Peyer's patch (tissue), 4 donors: Measurements from ENCODE around the gene PWWP3B. TPM values are rescaled to one million over a fixed set of nuclear protein-coding genes. Genes with fewer than 3 reads are reported as not detected.
"Not testable (repeated sequence)": the region's sequence is repeated elsewhere in the genome, so short reads cannot be mapped to it uniquely, and the experiment has no call there.

Experiments
- DNase-seq, 3 donors: peaks; one replicate each; pipeline ENCODE4 v3.0.0-alpha.2; 2017 to 2019
- H3K27ac ChIP-seq, 4 donors: fragments of 200-600 bp; sonication (generic); one replicate each; pipeline ENCODE4 v1.5.1; 2016 to 2019
- H3K27me3 ChIP-seq, 2 donors: fragments of 200-600 bp; sonication (generic); one replicate each; pipeline ENCODE4 v1.5.1; 2019
- H3K36me3 ChIP-seq, 3 donors: fragments of 200-600 bp; sonication (generic); one replicate each; pipeline ENCODE4 v1.5.1; 2016 to 2019
- H3K4me1 ChIP-seq, 4 donors: fragments of 200-600 bp; sonication (generic); one replicate each; pipeline ENCODE4 v1.5.1; 2016 to 2019
- H3K4me3 ChIP-seq, 4 donors: fragments of 200-600 bp; sonication (generic); 1 replicate in 3 of 4; 2 replicates in 1 of 4; pipeline ENCODE4 v1.5.1; 2016 to 2019; ENCODE audit warnings: mild to moderate bottlenecking in 1 of 4
- H3K9me3 ChIP-seq, 4 donors: fragments of 200-600 bp; sonication (generic); one replicate each; pipeline ENCODE4 v1.5.1; 2016 to 2019; ENCODE audit warnings: mild to moderate bottlenecking in 1 of 4
- POLR2A ChIP-seq, 2 donors: fragments of 450-650 bp; IDR thresholded peaks; one replicate each; pipeline ENCODE4 v1.5.1; 2017; ENCODE audit warnings: antibody characterized with exemption in 2 of 2, mild to moderate bottlenecking in 2 of 2, moderate library complexity in 2 of 2
- total RNA-seq, 4 donors: library from RNA; depleted of rRNA; stranded (reverse); fragments of >200 nt; gene quantifications; one replicate each; pipeline ENCODE4 v1.1.0, GENCODE V29; 2016
- TF ChIP-seq, protein P1 (sequence below), 6 experiments: fragments of 450-650 bp in 4 of 6; fragments of 200-600 bp in 2 of 6; sonication (generic) in 1 of 6; IDR thresholded peaks; one replicate each; pipeline ENCODE4 v1.5.1; 2017 to 2019; ENCODE audit warnings: antibody characterized with exemption in 6 of 6, mild to moderate bottlenecking in 3 of 6, moderate library complexity in 1 of 6

PWWP3B gene
- total RNA-seq, 4 donors from 2014 or later, result 0.35 TPM; not detected in 3

DNA sequence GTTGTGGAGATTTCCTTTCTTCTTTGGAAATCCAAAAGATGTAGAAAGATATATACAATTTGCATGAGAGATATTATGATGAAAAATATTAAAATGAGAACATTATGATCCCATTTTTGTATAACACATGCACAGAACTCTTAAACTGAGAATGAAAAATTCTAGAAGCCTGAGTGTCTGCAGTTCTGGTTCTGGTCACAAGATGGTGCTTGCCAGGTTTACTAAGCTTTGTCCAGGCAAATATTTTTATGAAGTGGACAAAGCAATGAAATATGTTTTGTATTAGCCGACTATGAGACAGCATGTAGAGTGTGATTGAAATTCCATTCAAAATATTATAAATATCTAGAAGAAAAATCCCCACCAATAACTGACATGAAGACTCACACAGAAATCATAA is 2.2 kb downstream of the PWWP3B start:
- Histone ChIP-seq H3K9me3 (no peaks in the 10 kb centered on the region), H3K27me3 (no peaks in the 10 kb centered on the region), H3K4me3 (no peak overlapping the region), H3K4me1 (no peaks in the 10 kb centered on the region), H3K27ac (no peak overlapping the region), H3K36me3 (no peaks in the 10 kb centered on the region)
- no peak for TF ChIP-seq POLR2A (IDR thresholded peaks at IDR 0.05)
- TF ChIP-seq, protein P1, sequence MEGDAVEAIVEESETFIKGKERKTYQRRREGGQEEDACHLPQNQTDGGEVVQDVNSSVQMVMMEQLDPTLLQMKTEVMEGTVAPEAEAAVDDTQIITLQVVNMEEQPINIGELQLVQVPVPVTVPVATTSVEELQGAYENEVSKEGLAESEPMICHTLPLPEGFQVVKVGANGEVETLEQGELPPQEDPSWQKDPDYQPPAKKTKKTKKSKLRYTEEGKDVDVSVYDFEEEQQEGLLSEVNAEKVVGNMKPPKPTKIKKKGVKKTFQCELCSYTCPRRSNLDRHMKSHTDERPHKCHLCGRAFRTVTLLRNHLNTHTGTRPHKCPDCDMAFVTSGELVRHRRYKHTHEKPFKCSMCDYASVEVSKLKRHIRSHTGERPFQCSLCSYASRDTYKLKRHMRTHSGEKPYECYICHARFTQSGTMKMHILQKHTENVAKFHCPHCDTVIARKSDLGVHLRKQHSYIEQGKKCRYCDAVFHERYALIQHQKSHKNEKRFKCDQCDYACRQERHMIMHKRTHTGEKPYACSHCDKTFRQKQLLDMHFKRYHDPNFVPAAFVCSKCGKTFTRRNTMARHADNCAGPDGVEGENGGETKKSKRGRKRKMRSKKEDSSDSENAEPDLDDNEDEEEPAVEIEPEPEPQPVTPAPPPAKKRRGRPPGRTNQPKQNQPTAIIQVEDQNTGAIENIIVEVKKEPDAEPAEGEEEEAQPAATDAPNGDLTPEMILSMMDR (IDR thresholded peaks at IDR 0.05), result peak in 4 of 6 experiments; percentile 16 to 35 (median 28)
- no peak for DNase-seq

DNA sequence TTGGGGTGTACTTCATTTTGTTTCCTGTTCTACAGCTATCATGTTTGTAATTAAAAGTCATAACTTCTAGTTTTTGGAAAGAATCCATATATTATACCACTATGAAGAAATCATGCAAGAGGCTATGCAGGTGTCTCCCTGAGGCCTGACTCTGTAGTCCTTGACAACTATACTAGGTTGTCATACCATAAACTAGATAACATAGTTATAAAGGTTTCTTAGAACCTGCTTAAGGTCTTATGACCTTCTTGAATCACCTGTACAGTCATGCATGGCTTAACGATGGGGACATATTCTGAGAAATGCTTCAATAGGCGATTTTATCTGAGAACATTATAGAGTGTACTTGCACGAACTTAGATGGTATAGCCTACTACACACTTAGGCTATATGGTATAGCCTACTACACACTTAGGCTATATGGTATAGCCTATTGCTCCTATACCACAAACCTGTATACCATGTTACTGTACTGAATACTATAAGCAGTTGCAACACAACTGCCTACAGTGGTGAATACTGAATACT is 3.3 kb downstream of the PWWP3B start:
- no peaks in the 10 kb centered on the region for H3K4me1 ChIP-seq
- no peaks in the 10 kb centered on the region for H3K9me3 ChIP-seq
- H3K27ac ChIP-seq, result no peak overlapping the region
- DNase-seq, result no peak
- no peaks in the 10 kb centered on the region for H3K36me3 ChIP-seq
- no peaks in the 10 kb centered on the region for H3K27me3 ChIP-seq
- TF ChIP-seq, protein P1 (IDR thresholded peaks at IDR 0.05), result no peak
- no peak for TF ChIP-seq POLR2A (IDR thresholded peaks at IDR 0.05)
- no peak overlapping the region for H3K4me3 ChIP-seq

DNA sequence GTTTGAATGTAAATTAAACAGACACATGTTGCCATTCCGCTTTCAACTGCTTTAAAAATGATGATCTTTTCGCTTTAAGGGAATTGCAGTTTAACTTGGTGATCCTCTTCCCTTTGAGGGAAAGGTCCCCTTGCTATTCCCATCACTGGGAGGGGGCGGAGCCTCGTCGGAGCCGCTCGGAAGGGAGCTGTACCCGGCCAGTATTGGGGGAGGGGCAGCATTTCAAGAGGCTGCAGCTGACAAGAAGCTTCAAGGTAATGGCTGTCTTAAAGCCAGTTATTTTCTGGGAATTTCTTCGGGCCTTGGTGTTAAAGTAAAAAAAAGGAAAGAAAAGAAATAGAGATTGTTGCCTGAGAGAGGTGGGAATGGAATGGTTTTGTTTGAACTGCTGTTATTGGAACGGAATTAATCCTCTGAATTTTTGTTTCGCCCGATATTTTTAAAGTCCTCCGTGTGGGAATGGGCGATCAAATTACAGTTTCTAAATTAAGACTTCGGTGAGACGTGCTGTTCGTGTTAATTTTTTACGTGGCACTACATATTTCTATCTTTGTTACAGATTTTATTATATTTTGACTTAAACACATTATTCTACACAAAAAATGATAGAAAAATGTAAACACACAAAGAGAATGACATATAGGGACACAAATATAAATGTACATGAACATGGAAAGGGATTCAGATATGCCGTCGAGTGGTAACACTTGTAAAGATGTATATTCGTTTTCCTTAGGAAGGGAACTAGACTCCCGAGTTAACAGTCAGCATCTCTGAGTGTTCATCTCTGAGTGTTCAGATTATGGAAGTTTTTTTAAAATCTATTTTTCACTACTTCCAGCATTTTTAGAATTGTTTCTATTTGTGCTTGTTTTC is 9.2 kb downstream of the PWWP3B start:
- H3K4me3 ChIP-seq, result no peak overlapping the region
- no peak for DNase-seq
- H3K4me1 ChIP-seq, result no peaks in the 10 kb centered on the region
- H3K9me3 ChIP-seq, result no peaks in the 10 kb centered on the region
- H3K27me3 ChIP-seq, result no peaks in the 10 kb centered on the region
- no peak for TF ChIP-seq POLR2A (IDR thresholded peaks at IDR 0.05)
- TF ChIP-seq, protein P1 (IDR thresholded peaks at IDR 0.05), result no peak
- H3K36me3 ChIP-seq, result no peaks in the 10 kb centered on the region
- no peak overlapping the region for H3K27ac ChIP-seq

DNA sequence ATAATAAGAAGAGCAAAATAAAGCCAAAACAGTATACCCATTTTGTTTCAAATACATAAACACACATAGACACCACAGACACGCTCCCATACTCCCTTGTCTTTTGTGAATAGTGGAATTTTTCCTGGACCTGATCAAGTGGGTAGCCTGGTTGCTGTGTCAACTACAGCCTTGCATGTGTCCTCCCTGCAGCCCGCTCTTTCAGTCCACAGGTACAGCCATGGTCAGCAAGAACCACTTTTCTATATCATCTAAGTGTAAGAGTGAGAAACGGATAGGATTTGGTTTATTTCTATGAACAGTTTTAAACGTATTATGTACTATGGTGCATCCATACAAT is 9.8 kb downstream of the PWWP3B start:
- no peaks in the 10 kb centered on the region for H3K4me1 ChIP-seq
- no peak overlapping the region for H3K4me3 ChIP-seq
- no peaks in the 10 kb centered on the region for H3K27me3 ChIP-seq
- H3K27ac ChIP-seq, result no peak overlapping the region
- TF ChIP-seq, protein P1 (IDR thresholded peaks at IDR 0.05), result no peak
- TF ChIP-seq POLR2A (IDR thresholded peaks at IDR 0.05), result no peak
- H3K9me3 ChIP-seq, result no peaks in the 10 kb centered on the region
- no peak for DNase-seq
- H3K36me3 ChIP-seq, result no peaks in the 10 kb centered on the region

DNA sequence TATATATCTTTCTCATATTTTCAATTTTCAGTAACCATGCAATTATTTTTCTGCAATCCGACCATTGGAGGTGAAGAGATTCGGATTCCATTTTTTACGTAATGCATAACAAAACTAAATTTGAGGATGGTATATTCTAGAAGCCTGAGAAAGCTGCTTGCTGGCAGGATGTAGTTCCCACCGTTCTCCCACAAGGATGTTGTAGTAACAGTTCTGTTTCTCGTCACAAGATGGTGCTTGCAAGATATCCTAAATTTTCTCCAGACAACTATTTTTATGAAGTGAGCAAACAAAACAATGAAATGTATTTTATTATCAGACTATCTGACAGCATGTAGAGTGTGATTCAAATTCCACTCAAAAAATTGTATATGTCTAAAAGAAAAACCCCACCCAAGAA is 10.7 kb downstream of the PWWP3B start:
- no peaks in the 10 kb centered on the region for H3K36me3 ChIP-seq
- H3K9me3 ChIP-seq, result no peaks in the 10 kb centered on the region
- no peaks in the 10 kb centered on the region for H3K4me1 ChIP-seq
- no peak for DNase-seq
- H3K27ac ChIP-seq, result no peak overlapping the region
- no peaks in the 10 kb centered on the region for H3K27me3 ChIP-seq
- TF ChIP-seq, protein P1 (IDR thresholded peaks at IDR 0.05), result no peak
- no peak for TF ChIP-seq POLR2A (IDR thresholded peaks at IDR 0.05)
- H3K4me3 ChIP-seq, result no peak overlapping the region

DNA sequence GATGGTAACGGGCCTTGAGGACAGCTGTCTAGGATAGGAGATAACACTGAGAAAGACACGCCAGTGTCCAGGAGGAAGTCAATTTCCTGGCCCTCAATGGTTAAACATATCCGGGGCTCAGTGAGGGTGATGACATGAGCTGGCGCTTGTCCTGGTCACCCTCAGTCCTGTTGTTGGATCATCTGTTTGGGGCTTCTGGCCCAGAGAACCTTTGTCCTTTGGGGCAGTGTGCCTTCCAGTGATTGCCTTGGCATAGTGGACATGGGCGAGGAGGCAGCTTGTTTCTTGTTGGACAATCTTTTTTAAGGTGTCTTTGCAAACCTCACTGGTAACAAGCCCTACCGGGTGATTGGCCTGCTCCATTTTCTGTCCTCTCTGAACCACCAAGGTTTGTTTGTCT is 15.6 kb downstream of the PWWP3B start:
- not testable (repeated sequence) for DNase-seq, H3K9me3 ChIP-seq, H3K27ac ChIP-seq

More for the DNA sequence above, 15.6 kb downstream of the PWWP3B start:
- H3K4me3 ChIP-seq, H3K36me3 ChIP-seq, H3K4me1 ChIP-seq, H3K27me3 ChIP-seq: not testable (repeated sequence)
